Measurements from ENCODE around the gene PNMA6F.

GRCh38 chrX:153317996-153318722 lies 3.4 kb downstream of the PNMA6F start:
- no peak for TF ChIP-seq EZH2phosphoT487 (IDR thresholded peaks at IDR 0.05; ENCODE audit: borderline replicate concordance, low read length)
- TF ChIP-seq EZH2 (IDR thresholded peaks at IDR 0.05; ENCODE audit: low read length, unreplicated experiment) = no peak

Data from PC-3 (cell line).